ENCODE data around the gene YWHAE. TPM values are rescaled to one million over a fixed set of nuclear protein-coding genes. Genes with fewer than 3 reads are reported as not detected.

YWHAE gene
- total and polyA plus RNA-seq, 9 of the 15 experiments (the other 6 are each of a cell fraction or from before 2014, with no cell fraction given), result 184 to 727 (median 448) TPM

- TF ChIP-seq MXD1 (CRISPR knock-in tag; IDR thresholded peaks at IDR 0.05; ENCODE audit: borderline replicate concordance, poor library complexity, severe bottlenecking) (no peak), ZNF41 (CRISPR knock-in tag; conservative IDR thresholded peaks at IDR 0.05) (no peak), NFATC3 (IDR thresholded peaks at IDR 0.05) (no peak), ZNF280A (IDR thresholded peaks at IDR 0.05; ENCODE audit: low read depth, partially characterized antibody) (no peak), TCF3 (CRISPR knock-in tag; IDR thresholded peaks at IDR 0.05) (peak; percentile 82), ZNF277 (CRISPR knock-in tag; IDR thresholded peaks at IDR 0.05; ENCODE audit: borderline replicate concordance) (no peak), MYNN (IDR thresholded peaks at IDR 0.05) (no peak), MYNN (CRISPR knock-in tag; IDR thresholded peaks at IDR 0.05) (no peak), RAD21 (CRISPR knock-in tag; conservative IDR thresholded peaks at IDR 0.05 in 1 of 2, IDR thresholded peaks at IDR 0.05 in 1 of 2) (peak in 1 of 2 experiments; percentile 20; a peak in 1 of 4 replicates), ZNF347 (CRISPR knock-in tag; IDR thresholded peaks at IDR 0.05; ENCODE audit: low read depth) (no peak), TBP (optimal IDR thresholded peaks at IDR 0.05; ENCODE audit: low read depth, low read length) (no peak), FOXJ2 (tag; IDR thresholded peaks at IDR 0.05) (peak; percentile 91), ILK (tag; IDR thresholded peaks at IDR 0.05; ENCODE audit: borderline replicate concordance, low read depth) (no peak), CUX1 (CRISPR knock-in tag; IDR thresholded peaks at IDR 0.05) (no peak), ARID1B (IDR thresholded peaks at IDR 0.05) (peak; percentile 84), HDAC2 (IDR thresholded peaks at IDR 0.05) (0 out of 2 replicates have a peak, but pooled peaks have one; percentile 15), ESRRA (IDR thresholded peaks at IDR 0.05; ENCODE audit: borderline replicate concordance, low read depth) (no peak), CBFA2T2 (conservative IDR thresholded peaks at IDR 0.05) (0 out of 2 replicates have a peak, but pooled peaks have one; percentile 41), RCOR1 (IDR thresholded peaks at IDR 0.05; ENCODE audit: borderline replicate concordance in 1 of 2, low read depth in 2 of 2, low read length in 2 of 2) (peak in 1 of 2 experiments; percentile 66; a peak in 1 of 4 replicates), ZNF707 (CRISPR knock-in tag; conservative IDR thresholded peaks at IDR 0.05) (no peak), ZNF217 (CRISPR knock-in tag; IDR thresholded peaks at IDR 0.05) (no peak), SNIP1 (IDR thresholded peaks at IDR 0.05; ENCODE audit: low read depth) (no peak)
These were observed 68.3 kb downstream of the YWHAE start (continued) for GRCh38 chr17:1331708-1332107.

All from K562 (cell line).